HG03066 (cell line): ENCODE results near the gene BEST4.
"Not testable (repeated sequence)": the region's sequence is repeated elsewhere in the genome, so short reads cannot be mapped to it uniquely, and the experiment has no call there.

Experiments used
- ATAC-seq: cut with Tn5 transposase; IDR thresholded peaks from one replicate; pipeline ENCODE4 v1.9.1; 2021; ENCODE audit warnings: low read depth; ENCODE audit not compliant: unreplicated experiment

Gene BEST4

GRCh38 chr1:44788120-44788860, at the start of gene BEST4:
TSS of gene BEST4 (minus strand) at chr1:44788170. CDS start at chr1:44787705, 465 bp downstream.
- no peak for ATAC-seq

GRCh38 chr1:44835738-44836675, 48.0 kb upstream of the BEST4 start:
- peak; percentile 70 for ATAC-seq

DNA sequence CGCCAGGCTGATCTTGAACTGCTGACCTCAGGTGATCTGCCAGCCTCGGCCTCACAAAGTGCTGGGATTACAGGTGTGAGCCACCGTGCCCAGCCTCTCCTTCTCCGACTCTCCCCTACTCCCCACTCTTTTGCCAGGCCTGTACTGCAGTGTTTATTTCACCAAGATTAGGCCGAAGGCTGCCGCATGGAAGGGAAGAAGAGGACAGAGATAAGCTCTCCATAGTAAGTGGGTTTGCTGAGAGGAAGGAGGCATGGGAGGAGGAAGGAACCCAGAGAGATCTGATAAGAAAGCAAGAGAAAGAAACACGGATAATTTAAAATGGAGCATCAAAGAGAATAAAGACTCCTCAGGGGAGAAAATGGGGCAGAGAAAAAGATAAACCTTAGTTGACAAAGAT, 46.4 kb upstream of the BEST4 start:
- ATAC-seq = no peak

DNA sequence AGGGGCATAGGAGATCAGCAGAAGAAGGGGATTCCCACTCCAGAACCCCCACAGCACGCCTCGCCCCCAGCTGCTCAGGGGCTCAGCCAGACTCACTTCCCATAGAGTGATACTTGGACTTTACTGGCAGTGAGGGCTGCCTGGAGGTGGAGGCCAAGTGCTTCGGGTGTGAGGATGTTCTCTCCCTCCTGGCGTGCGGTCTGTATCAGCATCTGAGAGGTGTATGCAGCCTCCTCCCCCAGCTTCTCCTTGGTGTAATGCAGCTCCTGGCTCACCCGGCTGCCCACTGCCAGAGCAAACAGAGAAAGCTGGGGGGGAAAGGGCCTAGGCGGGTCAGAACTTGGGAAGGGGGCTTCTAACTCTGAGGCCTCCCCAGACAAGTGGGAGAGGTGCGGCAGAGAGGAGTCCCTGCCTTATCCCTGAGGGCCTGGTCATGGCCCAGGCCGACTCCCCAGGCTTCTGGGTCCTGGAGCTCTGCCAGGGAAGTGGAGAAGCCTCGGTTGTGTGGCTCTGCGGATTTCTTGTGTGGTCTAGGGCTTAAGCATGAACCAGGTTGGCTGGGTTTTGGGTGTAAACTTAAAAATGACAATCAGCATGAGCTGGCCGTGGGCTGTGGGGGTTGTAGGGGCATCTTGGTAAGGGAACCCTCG, 44.2 kb upstream of the BEST4 start:
- no peak for ATAC-seq

- no peak for ATAC-seq
These were observed 43.5 kb upstream of the BEST4 start for GRCh38 chr1:44831516-44831915.

GRCh38 chr1:44830900-44831304, 42.9 kb upstream of the BEST4 start:
- no peak for ATAC-seq

DNA sequence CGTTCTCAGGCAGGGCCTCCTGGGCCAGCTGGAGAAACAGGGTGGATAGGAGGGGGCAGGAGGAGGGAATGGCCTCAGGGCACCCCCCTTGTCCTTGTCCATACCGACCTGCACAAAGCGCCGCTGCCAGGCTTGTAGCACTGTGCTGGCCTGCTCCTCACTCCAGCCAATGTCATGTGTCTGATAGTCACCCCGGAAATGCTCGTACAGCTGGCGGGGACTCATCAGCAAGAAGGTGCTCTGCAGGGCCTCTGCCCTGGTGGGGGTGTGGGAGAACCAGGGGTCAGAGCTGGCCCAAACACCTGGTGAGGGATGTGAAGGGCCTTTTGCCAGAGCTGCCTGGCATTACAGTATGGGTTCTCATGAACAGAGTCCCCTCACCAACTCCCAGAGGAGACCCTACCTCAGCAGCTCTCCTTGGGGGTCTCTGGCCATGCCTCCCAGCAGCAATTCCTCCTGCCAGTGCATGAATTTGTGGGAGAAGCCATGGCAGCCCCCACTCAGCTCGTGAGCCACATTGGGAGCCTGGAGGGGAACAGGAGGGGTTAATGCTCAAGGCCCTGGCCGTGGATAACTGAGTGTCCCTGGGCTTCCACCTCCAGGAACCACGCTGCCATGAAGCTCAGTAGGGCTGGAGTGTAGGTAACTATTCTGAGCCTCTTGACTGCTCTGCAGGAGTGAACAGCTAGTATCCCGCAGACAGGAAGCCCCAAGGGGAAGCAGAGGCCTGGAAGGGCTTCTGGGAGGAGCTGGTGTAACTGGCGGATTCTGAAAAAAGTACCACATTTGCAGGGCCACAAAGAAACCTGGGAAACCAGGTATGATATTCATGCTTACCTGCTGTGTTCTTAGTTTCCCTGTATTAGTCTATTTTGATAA, 41.8 kb upstream of the BEST4 start:
- no peak for ATAC-seq

- no peak for ATAC-seq
These were observed 41.0 kb upstream of the BEST4 start for GRCh38 chr1:44828841-44829440.

DNA sequence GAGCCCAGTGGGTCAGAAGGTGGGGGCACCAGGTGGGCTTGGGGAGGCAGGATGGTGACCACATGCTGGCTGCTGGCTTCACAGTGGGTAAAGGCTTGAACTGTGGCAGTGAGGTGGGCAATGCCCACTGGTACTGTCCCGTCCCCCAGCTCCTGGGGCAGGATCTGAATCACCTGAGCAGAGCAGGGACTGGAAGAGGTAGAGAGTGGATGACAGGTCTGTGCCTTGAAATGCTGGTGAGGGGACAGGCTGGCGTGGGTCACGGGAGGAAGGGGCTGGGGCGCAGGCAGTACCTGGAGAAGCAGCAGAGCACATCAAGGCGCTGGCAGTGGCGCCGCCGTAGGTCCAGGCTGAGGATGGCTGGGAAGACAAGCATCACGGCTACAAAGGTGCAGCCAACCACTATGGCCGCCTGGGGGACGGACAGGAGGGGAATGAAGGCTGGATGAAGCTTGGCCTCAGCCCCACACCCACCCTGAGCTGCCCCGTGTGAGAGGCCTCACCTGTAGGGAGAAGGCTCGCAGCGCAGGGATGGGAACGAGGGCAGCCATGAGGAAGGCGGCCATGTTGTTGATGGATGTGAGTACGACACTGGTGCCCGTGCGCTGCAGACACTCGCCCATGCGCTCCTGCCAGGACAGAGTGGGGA, 40.2 kb upstream of the BEST4 start:
- no peak for ATAC-seq

DNA sequence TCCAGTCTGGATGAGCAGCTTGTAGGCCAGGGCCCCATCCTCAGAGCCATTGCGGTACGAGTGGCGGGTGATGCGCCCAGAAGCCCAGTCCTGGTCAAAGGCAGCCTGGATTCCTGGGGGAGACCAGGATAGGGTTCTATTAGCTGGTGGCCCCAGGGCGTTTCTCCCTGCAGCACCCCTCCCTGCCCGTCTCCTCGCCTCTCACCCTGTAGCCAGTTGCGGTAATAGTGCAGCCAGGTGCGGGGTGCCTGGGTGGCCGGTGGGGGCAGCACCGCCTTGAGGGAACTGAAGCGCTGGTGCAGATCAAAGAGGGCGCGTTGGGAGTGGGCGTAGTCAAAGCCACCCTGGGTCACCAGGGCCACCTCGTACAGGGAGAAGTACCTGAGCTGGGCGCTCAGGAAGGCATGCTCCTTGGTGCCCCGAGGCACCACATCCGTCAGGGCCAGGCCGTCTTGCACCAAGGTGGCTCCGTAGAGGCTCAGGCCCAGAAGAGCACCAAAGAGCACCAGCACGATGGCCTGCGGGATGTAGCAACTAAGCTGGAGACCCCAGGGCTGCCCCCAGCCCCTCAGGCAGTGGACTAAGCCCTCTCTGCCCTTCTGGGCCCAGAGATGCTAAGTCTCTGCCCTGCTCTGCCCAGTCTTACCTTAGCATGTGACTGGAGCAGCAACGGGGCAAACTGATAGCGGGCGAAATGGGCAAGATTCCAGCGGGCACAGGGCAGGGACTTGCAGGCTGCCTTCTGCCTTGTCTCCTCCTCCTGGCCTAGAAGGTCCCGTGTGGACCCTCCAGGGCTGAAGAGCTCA, 39.4 kb upstream of the BEST4 start:
- no peak for ATAC-seq

DNA sequence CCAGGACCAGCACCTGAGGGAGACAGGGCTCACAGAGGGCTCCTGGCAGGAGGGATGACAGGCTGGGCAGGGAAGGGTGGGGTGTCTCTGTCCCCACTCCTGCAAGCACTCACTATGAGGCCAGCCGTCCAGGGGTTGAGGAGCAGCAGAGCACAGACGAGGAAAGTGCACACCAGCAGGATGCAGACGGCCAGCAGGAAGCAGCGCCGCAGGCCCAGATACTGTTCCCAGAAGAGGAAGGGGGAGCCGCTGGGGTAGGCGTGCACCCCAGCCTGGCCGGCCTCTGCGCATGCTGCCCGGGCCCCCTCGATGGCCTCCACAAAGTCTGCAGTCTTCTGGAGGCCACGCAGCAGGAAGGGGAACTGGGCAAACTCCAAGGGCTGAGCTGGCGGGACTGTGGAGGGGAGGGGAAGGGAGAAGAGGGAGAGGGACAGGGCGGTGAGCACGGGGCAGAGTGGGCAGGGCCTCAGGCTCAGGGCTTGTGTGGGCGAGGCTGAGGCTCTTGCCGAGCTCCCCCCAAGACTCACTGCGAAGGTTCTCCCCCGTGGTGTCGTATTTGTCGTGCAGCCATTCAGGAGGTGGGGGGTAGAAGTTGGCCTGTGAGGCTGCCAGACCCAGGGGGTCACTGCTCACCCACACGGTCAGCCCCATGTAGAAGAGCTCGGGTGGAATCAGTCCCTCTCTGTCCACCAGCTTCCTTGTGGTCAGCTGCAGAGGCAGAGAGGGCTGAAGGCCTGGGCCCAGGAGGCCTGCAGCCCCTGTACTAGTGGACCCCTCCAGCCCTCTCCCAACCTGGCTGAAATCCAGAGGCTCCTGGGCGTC, 38.6 kb upstream of the BEST4 start:
- ATAC-seq = no peak

DNA sequence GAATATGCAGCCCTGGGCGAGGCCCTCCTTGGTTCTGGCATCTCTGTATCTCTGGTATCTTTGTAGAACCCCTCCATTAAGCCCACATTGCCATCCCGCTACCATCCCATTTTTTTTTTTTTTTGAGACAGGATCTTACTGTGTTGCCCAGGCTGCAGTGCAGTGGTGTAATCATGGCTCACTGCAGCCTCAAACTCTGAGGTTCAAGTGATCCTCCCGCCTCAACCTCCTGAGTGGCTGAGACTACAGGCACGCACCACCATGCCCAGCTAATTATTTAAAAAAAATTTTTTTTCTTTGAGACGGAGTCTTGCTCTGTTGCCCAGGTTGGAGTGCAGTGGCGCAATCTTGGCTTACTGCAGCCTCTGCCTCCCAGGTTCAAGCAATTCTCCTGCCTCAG, 36.4 kb upstream of the BEST4 start:
- not testable (repeated sequence) for ATAC-seq

DNA sequence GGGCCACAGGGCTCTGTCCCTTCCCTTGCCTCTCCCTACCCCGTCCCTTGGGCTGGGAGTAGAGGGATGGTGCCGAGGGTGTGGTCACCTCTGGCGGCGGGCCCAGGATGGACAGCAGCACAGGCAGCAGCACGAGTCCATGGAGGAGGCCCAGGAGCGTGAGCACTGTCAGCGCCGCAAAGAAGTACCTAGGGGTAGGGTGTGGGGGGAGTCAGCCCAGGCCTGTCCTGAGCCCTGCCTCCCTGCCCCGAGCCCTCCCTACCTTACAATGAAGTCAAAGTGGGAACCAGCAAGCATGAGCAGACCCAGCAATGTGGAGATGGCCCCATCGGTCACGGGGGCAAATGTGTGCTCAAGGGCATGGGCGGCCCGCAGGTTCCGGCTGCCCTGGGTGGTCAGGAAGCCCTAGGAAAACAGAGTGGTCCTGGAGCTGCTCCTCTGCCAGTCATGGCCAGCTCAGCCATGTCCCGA, 35.0 kb upstream of the BEST4 start:
- ATAC-seq = no peak

DNA sequence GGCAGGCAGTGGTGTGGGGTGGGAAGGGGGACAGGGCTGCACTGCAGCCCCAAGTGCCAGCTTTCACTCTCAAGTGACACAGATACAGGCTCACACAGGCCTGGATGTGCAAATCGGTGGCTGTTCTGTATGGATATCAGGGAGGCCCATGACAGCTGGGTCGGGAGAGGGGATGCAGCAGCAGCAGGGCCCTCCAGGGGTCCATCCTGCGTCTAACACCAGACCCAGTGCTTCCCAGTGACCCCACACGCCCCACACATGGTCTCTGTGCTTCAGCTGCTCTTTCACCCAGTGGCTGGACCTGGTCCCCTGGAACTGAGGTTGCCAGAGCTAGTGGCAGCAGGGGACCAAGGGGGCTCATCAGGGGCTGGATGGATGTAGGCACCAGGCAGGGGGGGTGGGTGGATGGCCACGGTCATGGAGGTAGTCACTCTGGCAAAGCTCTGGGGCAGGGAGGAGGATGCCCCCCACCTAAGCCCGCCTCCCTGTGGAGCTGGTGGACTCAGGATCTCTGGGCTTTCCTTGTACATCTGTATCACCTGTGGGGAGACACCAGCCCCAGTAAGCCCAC, 34.2 kb upstream of the BEST4 start:
- ATAC-seq = no peak

- no peak for ATAC-seq
These were observed 33.3 kb upstream of the BEST4 start for GRCh38 chr1:44821240-44821715.

DNA sequence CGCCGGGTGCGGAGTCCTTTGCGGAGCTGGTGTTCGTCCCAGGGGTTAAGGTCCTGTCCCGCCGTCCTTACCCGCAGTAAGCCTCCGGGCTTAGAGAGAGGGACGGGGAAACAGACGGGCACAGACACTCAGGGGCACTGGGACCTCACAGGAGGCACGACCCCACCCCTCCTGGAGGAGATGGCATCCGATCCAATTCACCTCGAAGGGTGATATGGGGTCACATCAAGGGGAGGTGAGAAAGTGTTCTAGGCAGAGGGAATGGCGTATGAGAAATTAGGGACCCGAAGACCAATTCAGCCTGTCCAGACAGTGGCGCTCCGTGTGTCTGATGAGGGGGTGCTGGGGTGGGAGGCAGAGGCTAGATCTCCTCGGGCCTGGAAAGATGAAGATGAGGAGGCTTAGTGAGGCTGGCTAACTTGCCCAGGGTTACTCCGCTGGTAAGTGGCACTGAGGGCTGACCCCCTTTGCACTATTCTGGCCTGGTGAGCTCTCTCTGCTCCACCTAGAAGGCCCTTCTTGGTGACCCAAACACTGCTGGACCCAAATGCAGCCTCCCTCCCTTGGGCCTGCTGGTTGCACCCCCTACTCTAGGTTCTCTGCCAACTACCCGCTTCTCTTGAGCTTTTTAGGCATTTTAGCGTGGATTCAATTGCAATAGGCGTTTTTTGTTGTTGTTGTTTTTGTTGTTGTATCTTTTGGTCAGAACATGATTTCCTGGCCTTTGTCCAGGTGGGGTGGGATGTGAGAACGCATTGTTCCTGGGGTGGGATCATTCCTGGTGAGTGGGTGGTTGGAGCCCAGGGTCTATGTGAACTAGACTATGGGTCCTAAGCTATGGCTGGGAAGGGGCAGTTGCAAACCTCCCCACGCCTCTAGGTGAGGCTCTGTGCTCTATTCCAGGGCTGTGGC, 32.6 kb upstream of the BEST4 start:
- ATAC-seq = no peak
